Activated T-helper 1 cell treated with Interleukin-2 at 50 U/mL for 16 hours (primary cell): ENCODE measurements around the gene DYNC1LI2.
A peak's percentile ranks its signal among the peaks of the same experiment; 100 is the strongest.
"Not testable (repeated sequence)": the region's sequence is repeated elsewhere in the genome, so short reads cannot be mapped to it uniquely, and the experiment has no call there.

Experiments used
- DNase-seq: peaks from one replicate; pipeline ENCODE4 v3.0.0-alpha.2; 2020; ENCODE audit warnings: low read depth

The DYNC1LI2 gene

GRCh38 chr16:66696669-66697630, 54.5 kb downstream of the DYNC1LI2 start, which contains the start of gene CMTM4:
Gene CMTM4, minus strand, starts transcription at chr16:66696743. Its CDS starts 218 bp downstream, at chr16:66696525.
- peak; percentile 75 for DNase-seq

- peak; percentile 9 for DNase-seq
Measured at GRCh38 chr16:66695935-66696668, 55.3 kb downstream of the DYNC1LI2 start.

GRCh38 chr16:66695471-66695934, 55.9 kb downstream of the DYNC1LI2 start:
- DNase-seq: no peak

- no peak for DNase-seq
Measured at GRCh38 chr16:66693149-66693548, 58.3 kb downstream of the DYNC1LI2 start.

- DNase-seq: no peak
Measured at GRCh38 chr16:66692341-66692740, 59.1 kb downstream of the DYNC1LI2 start.

GRCh38 chr16:66691234-66691633, 60.2 kb downstream of the DYNC1LI2 start:
- no peak for DNase-seq

GRCh38 chr16:66690106-66690847, 61.1 kb downstream of the DYNC1LI2 start:
- no peak for DNase-seq

GRCh38 chr16:66689282-66689681, 62.1 kb downstream of the DYNC1LI2 start:
- DNase-seq: no peak

GRCh38 chr16:66687906-66688625, 63.3 kb downstream of the DYNC1LI2 start:
- DNase-seq: no peak

- not testable (repeated sequence) for DNase-seq
Measured at GRCh38 chr16:66685501-66686115, 65.8 kb downstream of the DYNC1LI2 start.

GRCh38 chr16:66682271-66682670, 69.1 kb downstream of the DYNC1LI2 start:
- DNase-seq: no peak

GRCh38 chr16:66681676-66682075, 69.7 kb downstream of the DYNC1LI2 start:
- DNase-seq: no peak

GRCh38 chr16:66678337-66678736, 73.1 kb downstream of the DYNC1LI2 start:
- no peak for DNase-seq

GRCh38 chr16:66677836-66678235, 73.6 kb downstream of the DYNC1LI2 start:
- DNase-seq: no peak

- DNase-seq: no peak
Measured at GRCh38 chr16:66677179-66677578, 74.2 kb downstream of the DYNC1LI2 start.

- DNase-seq: no peak
Measured at GRCh38 chr16:66676599-66676998, 74.8 kb downstream of the DYNC1LI2 start.

GRCh38 chr16:66673691-66674090, 77.7 kb downstream of the DYNC1LI2 start:
- DNase-seq: no peak
